HEK293 (cell line): ENCODE results near the gene PGBD5.

Source experiments
- BCL11A ChIP-seq: fragments of 450-650 bp; formaldehyde crosslinking; IDR thresholded peaks from 2 replicates; pipeline ENCODE4 v1.5.1; 2016; ENCODE audit warnings: low read depth, missing biosample characterization, missing genetic modification characterization
- CTCF ChIP-seq: fragments of 450-650 bp; formaldehyde crosslinking; IDR thresholded peaks from 2 replicates; pipeline ENCODE4 v1.5.1; 2016; ENCODE audit warnings: missing biosample characterization, missing genetic modification characterization
- KLF10 ChIP-seq: fragments of 450-650 bp; IDR thresholded peaks from 2 replicates; pipeline ENCODE4 v1.5.1; 2018; ENCODE audit warnings: missing biosample characterization, mild to moderate bottlenecking, missing genetic modification characterization
- REST ChIP-seq: fragments of 450-650 bp; formaldehyde crosslinking; IDR thresholded peaks from 2 replicates; pipeline ENCODE4 v1.5.1; 2016; ENCODE audit warnings: missing biosample characterization, missing genetic modification characterization
- WT1 ChIP-seq: fragments of 450-650 bp; formaldehyde crosslinking; IDR thresholded peaks from 2 replicates; pipeline ENCODE4 v1.5.1; 2016; ENCODE audit warnings: missing biosample characterization, missing genetic modification characterization
- YY1 ChIP-seq: fragments of 450-650 bp; formaldehyde crosslinking; IDR thresholded peaks from 2 replicates; pipeline ENCODE4 v1.5.1; 2018; ENCODE audit warnings: missing biosample characterization, missing genetic modification characterization
- ZBTB21 ChIP-seq: fragments of 450-650 bp; formaldehyde crosslinking; IDR thresholded peaks from 2 replicates; pipeline ENCODE4 v1.5.1; 2017; ENCODE audit warnings: missing biosample characterization, missing genetic modification characterization
- ZNF350 ChIP-seq: fragments of 450-650 bp; formaldehyde crosslinking; IDR thresholded peaks from 2 replicates; pipeline ENCODE4 v1.5.0; 2017; ENCODE audit warnings: missing biosample characterization, mild to moderate bottlenecking, missing genetic modification characterization
- ZNF621 ChIP-seq: fragments of 450-650 bp; formaldehyde crosslinking; IDR thresholded peaks from 2 replicates; pipeline ENCODE4 v1.5.1; 2017; ENCODE audit warnings: missing biosample characterization, missing genetic modification characterization

DNA sequence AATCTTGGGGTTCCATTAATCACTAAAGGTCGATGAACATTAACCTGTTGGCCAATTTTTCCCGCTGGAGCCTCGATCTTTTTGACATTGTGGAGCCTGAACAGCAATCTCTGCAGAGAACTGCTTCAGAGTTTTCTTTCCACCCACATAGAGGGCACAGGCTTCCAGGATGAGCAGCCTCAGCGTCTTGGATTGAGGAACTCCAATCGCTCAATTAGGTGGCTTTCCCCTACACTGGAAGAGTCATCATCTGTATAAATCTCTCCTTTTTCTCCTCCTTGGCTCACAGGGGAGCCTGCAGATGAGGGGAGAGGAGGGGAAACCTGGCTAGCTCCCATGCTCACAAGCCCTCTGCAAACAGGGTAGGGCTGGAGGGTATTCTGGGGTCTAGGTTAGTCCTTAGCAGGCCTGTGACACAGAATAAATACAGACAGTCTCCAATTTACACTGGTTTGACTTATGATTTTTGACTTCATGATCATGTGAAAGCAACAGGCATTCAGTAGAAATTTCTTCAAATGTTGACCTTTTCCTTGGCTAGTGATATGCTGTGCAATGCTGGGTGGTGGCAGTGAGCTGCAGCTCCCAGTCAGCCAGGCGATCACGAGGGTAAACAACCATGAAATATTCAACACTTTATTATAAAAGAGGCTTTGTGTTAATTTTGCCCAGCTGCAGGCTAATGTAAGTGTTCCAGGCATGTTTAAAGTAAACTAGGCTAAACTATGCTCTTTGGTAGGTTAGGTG is 80.8 kb downstream of the PGBD5 start:
- no peak for TF ChIP-seq CTCF (tag by site-specific recombination)
- no peak for TF ChIP-seq ZBTB21 (tag by site-specific recombination)
- TF ChIP-seq KLF10 (tag by site-specific recombination) = no peak
- no peak for TF ChIP-seq BCL11A (tag by site-specific recombination)
- no peak for TF ChIP-seq REST (tag by site-specific recombination)
- no peak for TF ChIP-seq WT1
- TF ChIP-seq ZNF350 (tag by site-specific recombination) = no peak
- no peak for TF ChIP-seq ZNF621 (tag by site-specific recombination)
- TF ChIP-seq YY1 (tag by site-specific recombination) = no peak
